Spleen (tissue), 11 donors: Measurements from ENCODE around the gene OTUD4. TPM values are rescaled to one million over a fixed set of nuclear protein-coding genes. Genes with fewer than 3 reads are reported as not detected.
"Not testable (repeated sequence)": the region's sequence is repeated elsewhere in the genome, so short reads cannot be mapped to it uniquely, and the experiment has no call there.

Experiments
- DNase-seq: peaks from one replicate; pipeline ENCODE4 v3.0.0-alpha.2; 2020
- H3K27ac ChIP-seq, 8 donors: fragments of 200-600 bp; sonication (generic) in 7 of 8; 1 replicate in 4 of 8; 2 replicates in 4 of 8; pipeline versions ENCODE4 v1.5.0 to v1.8.0; 2016 to 2021; ENCODE audit warnings: inconsistent platforms in 4 of 8, mild to moderate bottlenecking in 4 of 8, moderate library complexity in 1 of 8
- H3K27me3 ChIP-seq, 7 donors: fragments of 200-600 bp; sonication (generic) in 6 of 7; replicated peaks in 1 of 7; 1 replicate in 4 of 7; 2 replicates in 3 of 7; pipeline versions ENCODE4 v1.5.0 to v1.8.0; 2016 to 2021; ENCODE audit warnings: inconsistent platforms in 3 of 7, mild to moderate bottlenecking in 1 of 7
- H3K36me3 ChIP-seq, 6 donors: fragments of 200-600 bp; sonication (generic) in 5 of 6; 1 replicate in 4 of 6; 2 replicates in 2 of 6; pipeline versions ENCODE4 v1.5.0 to v1.8.0; 2016 to 2021; ENCODE audit warnings: inconsistent platforms in 2 of 6
- H3K4me1 ChIP-seq, 6 donors: fragments of 200-600 bp; sonication (generic) in 5 of 6; 1 replicate in 3 of 6; 2 replicates in 3 of 6; pipeline versions ENCODE4 v1.5.0 to v1.8.0; 2016 to 2021; ENCODE audit warnings: inconsistent platforms in 3 of 6
- H3K4me3 ChIP-seq, 8 donors: fragments of 200-600 bp; sonication (generic) in 7 of 8; 1 replicate in 4 of 8; 2 replicates in 4 of 8; pipeline versions ENCODE4 v1.5.0 to v1.8.0; 2016 to 2021; ENCODE audit warnings: inconsistent platforms in 4 of 8, mild to moderate bottlenecking in 4 of 8, moderate library complexity in 2 of 8
- H3K9me3 ChIP-seq, 8 donors: fragments of 200-600 bp; sonication (generic) in 7 of 8; 1 replicate in 4 of 8; 2 replicates in 4 of 8; pipeline versions ENCODE4 v1.5.0 to v1.8.0; 2016 to 2021; ENCODE audit warnings: inconsistent platforms in 4 of 8
- CTCF ChIP-seq, 11 experiments: fragments of 200-600 bp in 7 of 11; fragments of 450-650 bp in 4 of 11; sonication (generic) in 4 of 11; IDR thresholded peaks in 8 of 11; conservative IDR thresholded peaks in 3 of 11; 1 replicate in 7 of 11; 2 replicates in 4 of 11; pipeline versions ENCODE4 v1.4.0 to v1.8.0; 2016 to 2021; ENCODE audit warnings: antibody characterized with exemption in 11 of 11, inconsistent platforms in 4 of 11, mild to moderate bottlenecking in 1 of 11
- POLR2A ChIP-seq, 3 donors: fragments of 450-650 bp; IDR thresholded peaks; one replicate each; pipeline ENCODE4 v1.5.1; 2017; ENCODE audit warnings: antibody characterized with exemption in 3 of 3, mild to moderate bottlenecking in 1 of 3
- POLR2AphosphoS5 ChIP-seq, 3 donors: sonication (generic); formaldehyde crosslinking; IDR thresholded peaks; one replicate each; pipeline ENCODE4 v1.5.1; 2017; ENCODE audit warnings: antibody characterized with exemption in 3 of 3
- WGBS, 5 donors: extraction: QIAGEN DNeasy Blood & Tissue Kit in 3 of 5; methylation state at CpG; one replicate each; pipeline versions ENCODE4 v1.1.5 to v1.1.7; 2013 to 2018; 5-methylcytosine and 5-hydroxymethylcytosine counted together
- intact Hi-C: fragments of 100-400 bp; cut with DNase I; formaldehyde crosslinking; loops from one replicate; pipeline ENCODE4 v1.15.0; 2023; ENCODE audit warnings: low total_unique reads
- polyA plus RNA-seq, 3 donors: library from polyadenylated mRNA; stranded (reverse); fragments of 200-250 nt; gene quantifications; one replicate each; pipeline ENCODE4 v1.2.1, GENCODE V29; 2013
- total RNA-seq, 7 donors: library from RNA; depleted of rRNA in 3 of 7; stranded (reverse); fragments of >200 nt in 3 of 7; fragmentation: NEBNext Ultra II Directional in 4 of 7; extraction: Animal tissue kit (Norgen Biotek cat#: 25700) in 4 of 7; gene quantifications; one replicate each; pipeline versions ENCODE4 v1.1.0 to v1.2.1, GENCODE V29; 2016 to 2021
- donor health status: healthy with polysubstance abuse.
- donor health status: DM: no; HTN: no; CAD: no; lungs with moderate emphysema.
- donor health status: DM: no; HTN: no; CAD: no.
- donor health status: Bipolar disorder and iron deficiency.
- donor health status: healthy.
- donor health status: DM: no; HTN: no; CAD: no.
- donor health status: DM: yes; HTN: yes; CAD: no.

OTUD4 gene
- total and polyA plus RNA-seq, 10 donors, result 8.1 to 53.0 (median 44.1) TPM

GRCh38 chr4:145148980-145149379, 31.4 kb downstream of the OTUD4 start:
- intact Hi-C loops, result no loop called here

DNA sequence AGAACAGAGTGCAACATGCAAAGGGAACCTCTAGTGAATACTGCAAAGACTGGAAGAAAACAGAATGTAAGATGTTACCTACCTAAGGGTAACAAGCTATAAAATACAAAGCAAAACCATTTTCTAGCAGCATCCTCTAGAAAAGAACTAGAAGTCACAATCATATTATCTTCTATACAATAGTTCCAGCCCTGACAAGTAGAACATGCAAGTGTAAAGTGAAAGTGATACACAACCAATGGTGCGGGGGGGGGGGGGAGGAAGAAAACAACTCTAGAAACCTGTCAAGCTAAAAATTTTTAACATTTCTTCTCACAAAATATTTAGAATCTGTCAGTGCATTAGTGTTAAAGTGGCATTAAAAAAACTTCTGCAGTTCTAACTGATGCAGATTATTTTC, 44.2 kb downstream of the OTUD4 start:
- H3K27ac ChIP-seq, result peak overlapping the region in 1 of 8 donors; percentile 22
- peaks cover 5 to 37% (median 16%) of the 10 kb centered on the region in 6 donors for H3K4me1 ChIP-seq
- H3K4me3 ChIP-seq, H3K9me3 ChIP-seq, DNase-seq, H3K27me3 ChIP-seq, intact Hi-C loops: not testable (repeated sequence)
- peaks cover 3 to 63% (median 37%) of the 10 kb centered on the region in 6 donors for H3K36me3 ChIP-seq
- 33 to 50% (median 43%) methylated on average over 1 of the region's 1 CpG; no CpG with 5 or more reads in 2 of the 5 donors for WGBS, 5 donors

More at GRCh38 chr4:145148980-145149379, 31.4 kb downstream of the OTUD4 start:
- H3K4me1 ChIP-seq, result peaks cover 0 to 10% (median 0%) of the 10 kb centered on the region in 6 donors
- WGBS, 5 donors, result 90 to 98% (median 93%) methylated on average over 3 of the region's 3 CpGs
- H3K4me3 ChIP-seq, result no peak overlapping the region
- peaks cover 0 to 100% (median 83%) of the 10 kb centered on the region in 6 donors for H3K36me3 ChIP-seq
- H3K9me3 ChIP-seq, result no peaks in the 10 kb centered on the region
- no peaks in the 10 kb centered on the region for H3K27me3 ChIP-seq
- H3K27ac ChIP-seq, result no peak overlapping the region
- no peak for DNase-seq
- TF ChIP-seq POLR2AphosphoS5 (IDR thresholded peaks at IDR 0.05) (no peak), CTCF (IDR thresholded peaks at IDR 0.05 in 8 of 11, conservative IDR thresholded peaks at IDR 0.05 in 3 of 11) (no peak), POLR2A (IDR thresholded peaks at IDR 0.05) (no peak)

GRCh38 chr4:145132511-145133098, 47.8 kb downstream of the OTUD4 start:
- Histone ChIP-seq H3K27me3 (no peaks in the 10 kb centered on the region), H3K4me3 (no peak overlapping the region), H3K9me3 (no peaks in the 10 kb centered on the region), H3K36me3 (peaks cover 0 to 57% (median 12%) of the 10 kb centered on the region in 6 donors), H3K27ac (peak overlapping the region in 4 of 8 donors; percentile 29 to 50 (median 44)), H3K4me1 (peaks cover 5 to 37% (median 16%) of the 10 kb centered on the region in 6 donors)
- DNase-seq, result no peak
- TF ChIP-seq POLR2AphosphoS5 (IDR thresholded peaks at IDR 0.05), result no peak
- TF ChIP-seq POLR2A (IDR thresholded peaks at IDR 0.05), result no peak
- no peak for TF ChIP-seq CTCF (IDR thresholded peaks at IDR 0.05 in 8 of 11, conservative IDR thresholded peaks at IDR 0.05 in 3 of 11)
- intact Hi-C loops, result no loop called here
- 27 to 49% (median 29%) methylated on average over 5 of the region's 5 CpGs for WGBS, 5 donors

DNA sequence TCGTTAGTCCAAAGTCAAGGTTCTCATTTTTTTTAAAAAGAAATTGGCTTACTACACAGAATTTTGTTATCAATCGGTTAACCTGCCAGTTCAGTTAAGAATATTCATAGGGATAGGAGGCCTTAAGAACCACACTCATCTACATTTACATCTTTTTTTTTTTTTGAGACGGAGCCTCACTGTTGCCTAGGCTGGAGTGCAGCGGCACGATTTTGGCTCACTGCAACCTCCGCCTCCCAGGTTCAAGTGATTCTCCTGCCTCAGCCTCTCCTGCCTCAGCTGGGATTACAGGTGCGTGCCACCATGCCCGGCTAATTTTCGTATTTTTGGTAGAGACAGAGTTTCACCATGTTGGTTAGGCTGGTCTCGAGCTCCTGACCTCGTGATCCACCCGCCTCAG, 48.5 kb downstream of the OTUD4 start:
- peak in 1 of 3 donors; percentile 21 for TF ChIP-seq POLR2AphosphoS5 (IDR thresholded peaks at IDR 0.05)
- TF ChIP-seq CTCF (IDR thresholded peaks at IDR 0.05 in 8 of 11, conservative IDR thresholded peaks at IDR 0.05 in 3 of 11), result no peak
- no peak overlapping the region for H3K4me3 ChIP-seq
- intact Hi-C loops, result no loop called here
- H3K4me1 ChIP-seq, result peaks cover 5 to 37% (median 16%) of the 10 kb centered on the region in 6 donors
- no peak for DNase-seq
- 85 to 92% (median 89%) methylated on average over 12 of the region's 12 CpGs for WGBS, 5 donors
- peak overlapping the region in 2 of 8 donors; percentile 39 to 50 for H3K27ac ChIP-seq
- no peaks in the 10 kb centered on the region for H3K27me3 ChIP-seq
- H3K9me3 ChIP-seq, result no peaks in the 10 kb centered on the region
- H3K36me3 ChIP-seq, result peaks cover 0 to 57% (median 15%) of the 10 kb centered on the region in 6 donors
